NCI-H128 (cell line): Measurements from ENCODE around the gene CIAO2A.
"Not testable (repeated sequence)": the region's sequence is repeated elsewhere in the genome, so short reads cannot be mapped to it uniquely, and the experiment has no call there.

Experiments used
- DNase-seq: peaks from one replicate; lab custom pipeline; 2025; ENCODE audit not compliant: unreplicated experiment; lab: John Stamatoyannopoulos, UW

Gene CIAO2A

GRCh38 chr15:64072812-64073211, 20.8 kb downstream of the CIAO2A start:
- no peak for DNase-seq

- DNase-seq = no peak
Measured at GRCh38 chr15:64071931-64072765, 21.5 kb downstream of the CIAO2A start.

- DNase-seq = no peak
Measured at GRCh38 chr15:64070965-64071851, 22.4 kb downstream of the CIAO2A start.

- DNase-seq = no peak
Measured at GRCh38 chr15:64070106-64070505, 23.5 kb downstream of the CIAO2A start.

GRCh38 chr15:64068133-64068532, 25.5 kb downstream of the CIAO2A start:
- DNase-seq = no peak

GRCh38 chr15:64067564-64068030, 26.0 kb downstream of the CIAO2A start:
- peak; percentile 25 for DNase-seq

- DNase-seq = no peak
Measured at GRCh38 chr15:64066451-64066850, 27.2 kb downstream of the CIAO2A start.

- no peak for DNase-seq
Measured at GRCh38 chr15:64060716-64061115, 32.9 kb downstream of the CIAO2A start.

GRCh38 chr15:64059104-64059503, 34.5 kb downstream of the CIAO2A start:
- DNase-seq = not testable (repeated sequence)

- DNase-seq = no peak
Measured at GRCh38 chr15:64058279-64058678, 35.4 kb downstream of the CIAO2A start.

- not testable (repeated sequence) for DNase-seq
Measured at GRCh38 chr15:64053674-64054073, 40.0 kb downstream of the CIAO2A start.

GRCh38 chr15:64052925-64053491, 40.6 kb downstream of the CIAO2A start:
- no peak for DNase-seq

GRCh38 chr15:64051407-64052259, 42.0 kb downstream of the CIAO2A start:
- DNase-seq = no peak

- DNase-seq = no peak
Measured at GRCh38 chr15:64051093-64051402, 42.6 kb downstream of the CIAO2A start.

- no peak for DNase-seq
Measured at GRCh38 chr15:64050281-64051092, 43.2 kb downstream of the CIAO2A start.

GRCh38 chr15:64048781-64049460, 44.7 kb downstream of the CIAO2A start:
- no peak for DNase-seq

- DNase-seq = no peak
Measured at GRCh38 chr15:64046421-64047153, 47.1 kb downstream of the CIAO2A start, which contains the start of gene DAPK2. DAPK2 (minus strand) TSS chr15:64046485; CDS start chr15:64040261, 6,224 bp downstream.

- no peak for DNase-seq
Measured at GRCh38 chr15:64045774-64046420, 47.7 kb downstream of the CIAO2A start.
